ENCODE results near the gene PPP6C.
A peak's percentile ranks its signal among the peaks of the same experiment; 100 is the strongest.
"Not testable (repeated sequence)": the region's sequence is repeated elsewhere in the genome, so short reads cannot be mapped to it uniquely, and the experiment has no call there.

The PPP6C gene

DNA sequence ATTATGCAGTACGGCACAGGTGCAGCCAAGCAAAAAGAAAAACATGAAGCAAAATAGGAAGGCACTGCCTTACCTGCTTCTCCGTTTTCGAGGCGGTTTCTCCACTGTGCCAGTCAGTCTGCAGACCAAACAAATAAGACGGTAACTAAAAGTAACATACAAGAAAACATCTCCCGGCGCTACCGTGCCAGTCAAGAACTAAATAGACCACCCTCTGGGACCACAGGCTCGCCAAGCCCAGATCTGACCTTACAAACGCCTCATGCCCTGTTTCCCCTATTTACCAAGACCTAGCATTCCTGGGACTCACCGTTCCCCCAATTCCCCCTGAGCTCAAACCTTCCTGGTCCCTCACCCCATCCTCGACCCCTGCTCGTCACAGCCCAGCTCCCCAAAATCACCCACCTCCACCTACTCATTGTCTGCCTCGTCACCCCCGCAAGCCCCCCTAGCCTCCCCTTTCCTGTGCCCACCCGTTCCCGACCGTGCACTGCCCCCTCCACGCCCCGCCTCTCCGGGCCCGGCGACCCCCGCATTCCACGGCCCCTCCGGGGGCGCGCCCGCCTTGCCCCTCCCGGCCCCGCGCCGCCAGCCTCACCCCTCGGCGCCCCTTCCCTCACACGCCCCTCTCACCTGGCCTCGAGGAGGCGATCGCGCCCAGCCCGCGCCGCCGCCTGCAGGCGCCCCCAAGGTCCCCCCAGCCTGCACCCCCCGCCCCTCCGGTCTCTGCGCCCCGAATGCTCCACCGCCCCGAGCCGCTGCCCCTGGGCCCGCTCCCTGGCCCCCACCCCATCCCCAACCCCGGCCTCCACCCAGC is 46.8 kb downstream of the PPP6C start:
- DNase-seq (ENCODE audit: low read depth in 3 of 3) = no peak

DNA sequence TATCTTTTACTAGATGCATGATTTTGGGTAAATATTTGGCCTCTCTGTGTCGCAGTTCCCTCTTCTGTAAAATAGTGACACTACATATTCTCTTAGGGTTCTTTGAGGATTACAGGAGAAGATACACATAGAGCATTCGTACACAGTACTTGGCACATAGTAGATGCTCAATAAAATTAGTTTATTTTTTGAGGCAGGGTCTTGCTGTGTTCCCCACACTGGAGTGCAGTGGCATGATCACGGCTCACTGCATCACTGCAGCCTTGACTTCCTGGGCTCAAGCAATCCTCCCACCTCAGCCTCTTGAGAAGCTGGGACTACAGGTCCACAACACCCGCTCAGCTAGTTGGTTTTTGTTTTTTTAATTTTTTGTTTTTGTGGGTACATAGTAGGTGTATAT is 47.9 kb downstream of the PPP6C start:
- no peak for DNase-seq (ENCODE audit: low read depth in 3 of 3)

DNA sequence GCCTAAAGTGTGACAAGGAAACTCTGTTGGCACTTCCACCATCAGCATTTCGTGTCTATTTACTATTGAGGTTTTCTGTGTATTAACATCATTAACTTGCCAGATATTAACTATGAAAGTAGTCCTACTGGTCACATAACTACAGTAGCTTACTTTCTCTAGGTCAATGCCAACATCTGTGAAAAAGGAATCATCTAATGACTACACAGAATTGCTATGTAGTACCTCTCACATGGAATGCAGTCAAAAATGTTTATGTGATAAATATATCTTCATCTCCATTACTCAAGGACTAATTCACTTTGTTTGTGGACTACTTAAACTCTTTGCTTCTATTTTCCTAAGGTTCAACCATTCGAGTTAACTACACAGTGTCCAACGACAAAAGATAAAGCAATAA is 48.4 kb downstream of the PPP6C start:
- no peak for DNase-seq (ENCODE audit: low read depth in 3 of 3)

DNA sequence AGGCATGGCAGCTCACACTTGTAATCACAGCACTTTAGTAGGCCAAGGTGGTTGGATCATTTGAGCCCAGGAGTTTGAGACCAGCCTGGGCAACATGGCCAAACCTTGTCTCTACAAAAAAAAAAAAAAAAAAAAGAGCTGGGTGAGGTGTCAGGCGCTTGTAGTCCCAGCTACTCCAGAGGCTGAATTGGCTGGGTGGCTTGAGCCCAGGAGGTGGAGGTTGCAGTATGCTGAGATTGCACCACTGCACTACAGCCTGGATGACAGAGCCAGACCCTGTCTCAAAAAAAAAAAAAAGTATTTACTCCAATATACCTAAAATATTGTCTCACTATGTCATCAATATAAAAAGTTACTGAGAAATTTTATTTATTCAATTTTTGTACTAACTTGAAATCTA is 49.0 kb downstream of the PPP6C start:
- no peak for DNase-seq (ENCODE audit: low read depth in 3 of 3)

DNA sequence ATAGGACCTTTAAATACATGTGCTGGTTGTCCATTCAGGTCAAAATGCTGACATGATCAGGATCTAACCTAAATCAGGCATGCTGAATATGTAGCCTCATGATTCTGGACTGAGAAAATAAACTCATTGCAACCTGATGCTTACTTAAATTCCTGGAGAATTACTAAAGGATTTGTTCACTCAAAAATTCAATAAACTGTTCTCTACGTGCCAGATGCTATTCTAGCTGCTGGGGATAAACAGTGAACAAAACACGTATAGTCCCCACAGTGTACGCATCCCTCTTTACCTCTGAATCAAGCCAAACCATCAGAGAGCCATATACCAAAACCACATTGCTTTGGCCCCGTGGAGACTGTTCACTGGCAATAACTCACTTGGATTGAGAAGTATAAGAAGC is 52.4 kb downstream of the PPP6C start:
- no peak for DNase-seq (ENCODE audit: low read depth in 3 of 3)

DNA sequence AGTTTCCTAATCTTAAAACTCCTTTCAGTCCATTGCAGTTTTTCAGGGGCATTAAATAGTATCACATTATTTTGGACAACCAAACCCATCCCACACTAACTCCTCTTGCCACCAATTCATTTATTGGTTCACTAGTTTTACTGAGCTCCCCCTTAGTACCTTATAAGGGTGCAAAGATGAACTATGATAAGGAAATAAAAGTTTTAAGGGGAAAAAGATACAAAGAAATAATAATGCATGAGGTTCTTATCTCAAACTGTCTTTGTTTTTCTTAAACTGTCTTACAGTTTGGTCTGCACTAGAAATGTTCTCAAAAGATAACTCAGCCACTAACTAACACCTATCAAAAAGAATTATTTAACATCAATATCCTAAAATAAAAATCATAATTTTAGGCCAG is 54.6 kb downstream of the PPP6C start:
- no peak for DNase-seq (ENCODE audit: low read depth in 3 of 3)

DNA sequence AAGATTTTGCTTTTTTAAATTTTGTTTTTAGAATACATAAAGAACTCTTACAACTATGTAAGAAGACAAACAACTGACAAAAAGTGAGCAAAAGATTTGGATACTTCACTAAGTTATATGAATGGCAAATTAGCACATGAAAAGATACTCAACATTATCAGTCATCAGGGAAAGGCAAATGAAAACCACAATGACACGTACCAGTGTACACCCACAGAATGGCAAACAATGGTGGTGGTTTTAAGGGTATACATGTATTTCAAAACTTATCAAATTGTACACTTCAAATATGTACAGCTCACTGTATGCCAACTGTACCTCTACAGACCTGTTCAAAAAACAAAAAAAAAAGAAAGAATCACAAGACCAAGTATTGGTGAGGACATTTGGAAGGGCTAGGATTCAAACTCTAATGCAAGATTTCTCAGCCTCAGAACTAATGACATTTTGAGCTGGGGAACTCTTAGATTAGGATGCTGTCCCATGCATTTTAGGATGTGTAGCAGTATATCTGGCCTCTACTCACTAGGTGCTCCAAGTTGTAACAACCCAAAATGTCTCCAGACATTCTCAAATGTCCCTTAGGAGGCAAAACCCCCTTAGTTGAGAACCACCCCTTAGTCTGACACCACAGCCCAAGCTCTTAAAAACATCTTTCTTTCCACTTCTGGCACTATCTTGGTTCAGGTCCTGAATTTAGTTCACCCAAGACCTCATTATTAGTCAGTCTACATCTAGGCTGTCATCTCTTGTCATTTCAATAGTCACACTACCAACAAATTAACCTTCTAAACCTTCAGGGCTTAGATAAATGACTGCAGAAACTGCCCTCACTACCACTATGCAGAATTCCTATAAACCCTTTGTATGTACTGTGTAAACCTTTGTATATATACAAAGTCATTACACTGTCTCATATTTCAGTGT is 55.9 kb downstream of the PPP6C start:
- DNase-seq (ENCODE audit: low read depth in 3 of 3) = no peak

DNA sequence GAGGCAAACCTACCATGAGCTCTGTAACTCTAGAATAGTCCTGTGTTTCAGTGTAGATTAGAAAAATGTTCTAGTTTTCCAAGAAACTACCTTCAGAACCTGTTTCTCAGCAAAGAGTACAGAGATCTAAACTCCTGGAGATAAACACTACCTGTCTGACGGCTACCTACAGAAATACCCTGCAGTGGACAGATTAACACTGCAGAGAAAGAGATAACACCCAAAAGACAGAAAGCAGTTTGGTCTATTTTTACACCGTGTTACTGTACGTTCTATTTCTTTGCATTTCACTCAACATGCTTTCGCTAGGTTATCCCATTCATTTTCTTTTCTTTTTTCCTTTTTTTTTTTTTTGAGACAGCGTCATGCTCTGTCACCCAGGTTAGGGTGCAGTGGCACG is 57.8 kb downstream of the PPP6C start:
- no peak for DNase-seq (ENCODE audit: low read depth in 3 of 3)

DNA sequence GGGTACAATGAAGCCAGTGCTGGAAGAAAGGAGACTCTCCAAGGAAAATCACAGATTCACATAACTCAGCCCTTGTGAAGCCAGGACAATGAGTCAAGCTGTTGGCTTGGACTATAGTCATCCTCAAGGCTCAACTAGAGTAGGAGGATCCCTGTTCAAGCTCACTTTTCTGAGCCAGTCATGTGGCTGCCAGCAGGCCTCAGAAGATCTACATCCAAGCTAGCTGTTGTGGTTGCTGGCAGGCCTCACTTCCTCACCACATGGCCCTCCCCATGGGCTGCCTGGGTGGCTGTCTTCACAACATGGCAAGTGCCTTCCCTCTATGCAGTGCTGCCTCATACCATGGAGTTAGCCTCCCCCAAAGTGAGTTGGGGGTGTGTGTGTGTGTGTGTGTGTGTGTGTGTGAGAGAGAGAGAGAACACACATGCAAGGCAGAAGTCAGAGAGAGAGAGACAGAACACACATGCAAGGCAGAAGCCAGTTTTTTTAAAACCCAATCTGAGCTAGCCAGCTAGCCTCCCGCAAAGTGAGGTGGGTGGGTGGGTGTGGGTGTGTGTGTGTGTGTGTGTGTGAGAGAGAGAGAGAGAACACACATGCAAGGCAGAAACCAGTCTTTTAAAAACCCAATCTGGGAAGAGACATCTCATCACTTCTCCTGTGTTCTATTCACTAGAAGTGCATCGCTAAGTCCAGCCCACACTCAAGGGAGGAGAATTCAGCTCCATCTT is 63.4 kb downstream of the PPP6C start:
- peak; percentile 27 to 51 (median 49) for DNase-seq (ENCODE audit: low read depth in 3 of 3)

DNA sequence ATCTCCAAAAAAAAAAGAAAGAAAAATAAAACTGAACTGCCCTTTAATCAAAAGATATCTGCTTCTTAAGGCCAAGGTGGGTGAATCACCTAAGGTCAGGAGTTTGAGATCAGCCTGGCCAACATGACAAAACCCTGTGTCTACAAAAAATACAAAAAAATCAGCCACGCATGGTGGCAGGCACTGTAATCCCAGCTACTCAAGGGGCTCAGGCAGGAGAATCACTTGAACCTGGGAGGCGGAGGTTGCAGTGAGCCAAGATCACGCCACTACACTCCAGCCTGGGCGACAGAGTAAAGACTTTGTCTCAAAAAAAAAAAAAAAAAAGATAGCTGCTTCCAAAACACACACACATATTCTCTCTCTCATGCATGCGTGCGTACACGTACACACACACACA is 64.1 kb downstream of the PPP6C start:
- no peak for DNase-seq (ENCODE audit: low read depth in 3 of 3)

DNA sequence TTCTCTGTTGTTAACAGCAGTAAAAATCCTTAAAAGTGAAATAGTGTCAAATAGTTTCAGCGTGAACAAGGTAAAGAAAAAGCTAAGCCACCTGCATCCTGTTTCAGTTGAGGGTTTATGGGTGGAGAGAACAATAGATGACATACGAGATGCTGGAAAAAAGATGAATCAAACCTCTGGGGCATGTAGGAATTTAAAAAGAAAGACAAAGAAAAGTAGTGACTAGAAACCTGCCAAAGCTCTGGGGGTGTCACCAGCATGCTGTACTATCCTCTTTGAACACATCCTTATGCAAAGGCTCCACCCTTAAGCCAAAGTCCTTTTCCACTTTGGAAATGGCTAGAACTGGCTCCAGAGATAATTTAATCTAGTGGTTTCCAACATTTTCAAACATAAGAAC is 68.5 kb downstream of the PPP6C start:
- no peak for DNase-seq (ENCODE audit: low read depth in 3 of 3)

DNA sequence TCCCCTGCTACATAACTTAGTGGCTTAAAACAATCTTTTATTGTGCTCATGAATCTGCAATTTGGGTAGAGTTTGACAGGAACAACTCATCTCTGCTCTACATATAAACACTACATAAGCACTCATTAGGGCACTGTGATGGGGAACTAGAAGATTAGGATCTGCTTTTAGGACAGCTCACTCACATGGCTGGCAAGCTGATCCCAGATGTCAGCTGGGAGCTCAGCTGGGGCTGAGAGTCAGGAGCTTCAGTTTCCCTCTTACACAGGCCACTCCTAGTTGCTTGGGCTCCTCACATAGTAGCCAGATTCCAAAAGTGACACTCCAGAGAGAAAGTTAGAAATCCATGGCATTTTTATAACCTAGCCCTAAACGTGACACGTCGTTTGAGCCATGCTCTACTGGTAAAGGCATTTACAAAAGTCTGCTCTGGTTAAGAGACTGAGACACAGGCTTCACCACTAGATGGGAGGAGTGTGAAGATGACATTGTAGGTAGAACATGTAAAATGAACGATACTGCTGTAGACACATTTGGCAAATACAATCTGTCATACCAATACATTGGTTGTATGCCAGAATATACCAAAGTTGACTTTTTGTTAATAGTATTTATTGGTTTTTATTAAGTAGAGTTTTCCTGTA is 69.8 kb downstream of the PPP6C start:
- no peak for DNase-seq (ENCODE audit: low read depth in 3 of 3)

DNA sequence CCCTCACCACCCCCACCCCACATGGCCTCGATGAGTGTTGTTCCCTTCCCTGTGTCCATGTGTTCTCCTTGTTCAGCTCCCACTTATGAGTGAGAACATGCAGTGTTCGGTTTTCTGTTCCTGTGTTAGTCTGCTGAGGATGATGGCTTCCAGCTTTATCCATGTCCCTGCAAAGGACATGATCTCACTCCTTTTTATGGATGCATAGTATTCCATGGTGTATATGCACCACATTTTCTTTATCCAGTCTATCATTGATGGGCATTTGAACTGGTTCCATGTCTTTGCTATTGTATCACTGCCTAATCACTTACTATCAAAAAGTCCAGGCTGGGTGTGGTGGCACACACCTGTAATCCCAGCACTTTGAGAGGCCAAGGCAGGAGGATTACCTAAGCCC is 70.9 kb downstream of the PPP6C start:
- DNase-seq (ENCODE audit: low read depth in 3 of 3) = not testable (repeated sequence)

DNA sequence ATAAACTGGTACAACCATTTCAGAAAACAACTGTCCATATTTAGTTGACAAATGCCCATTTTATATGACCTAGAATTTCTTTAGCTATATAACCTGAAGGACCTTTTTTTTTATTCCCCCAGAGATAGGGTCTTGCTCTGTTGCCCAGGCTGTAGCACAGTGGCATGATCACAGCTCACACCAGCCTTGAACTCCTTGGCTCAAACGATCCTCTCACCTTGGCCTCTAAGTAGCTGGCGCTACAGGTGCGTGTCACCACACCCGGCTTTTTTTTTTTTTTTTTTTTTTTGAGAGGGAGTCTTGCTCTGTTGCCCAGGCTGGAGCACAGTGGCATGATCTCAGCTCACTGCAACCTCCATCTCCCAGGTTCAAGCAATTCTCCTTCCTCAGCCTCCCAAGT is 75.1 kb downstream of the PPP6C start:
- not testable (repeated sequence) for DNase-seq (ENCODE audit: low read depth in 3 of 3)

DNA sequence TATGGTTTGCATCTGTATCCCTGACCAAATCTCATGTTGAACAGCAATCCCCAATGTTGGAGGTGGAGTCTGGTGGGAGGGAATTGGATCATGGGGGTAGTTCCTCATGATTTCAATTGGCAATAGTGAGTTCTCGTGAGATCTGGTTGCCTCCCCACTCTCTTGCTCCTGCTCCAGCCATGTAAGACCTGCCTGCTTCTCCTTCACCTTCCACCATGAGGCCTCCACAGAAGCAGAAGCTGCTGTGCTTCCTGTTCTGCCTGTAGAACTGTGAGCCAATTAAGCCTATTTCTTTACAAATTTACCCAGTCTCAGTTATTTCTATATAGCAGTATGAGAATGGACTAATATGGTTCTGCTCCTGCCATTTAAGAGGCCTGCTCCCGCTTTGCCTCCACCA is 79.1 kb downstream of the PPP6C start:
- no peak for DNase-seq (ENCODE audit: low read depth in 3 of 3)

DNA sequence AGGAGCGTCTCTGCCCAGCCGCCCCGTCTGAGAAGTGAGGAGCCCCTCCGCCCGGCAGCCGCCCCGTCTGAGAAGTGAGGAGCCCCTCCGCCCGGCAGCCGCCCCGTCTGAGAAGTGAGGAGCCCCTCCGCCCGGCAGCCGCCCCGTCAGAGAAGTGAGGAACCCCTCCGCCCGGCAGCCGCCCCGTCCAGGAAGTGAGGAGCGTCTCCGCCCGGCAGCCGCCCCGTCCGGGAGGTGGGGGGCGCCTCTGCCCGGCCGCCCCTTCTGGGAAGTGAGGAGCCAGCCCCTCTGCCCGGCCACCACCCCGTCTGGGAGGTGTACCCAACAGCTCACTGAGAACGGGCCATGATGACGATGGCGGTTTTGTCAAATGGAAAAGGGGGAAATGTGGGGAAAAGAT is 81.1 kb downstream of the PPP6C start:
- not testable (repeated sequence) for DNase-seq (ENCODE audit: low read depth in 3 of 3)

DNA sequence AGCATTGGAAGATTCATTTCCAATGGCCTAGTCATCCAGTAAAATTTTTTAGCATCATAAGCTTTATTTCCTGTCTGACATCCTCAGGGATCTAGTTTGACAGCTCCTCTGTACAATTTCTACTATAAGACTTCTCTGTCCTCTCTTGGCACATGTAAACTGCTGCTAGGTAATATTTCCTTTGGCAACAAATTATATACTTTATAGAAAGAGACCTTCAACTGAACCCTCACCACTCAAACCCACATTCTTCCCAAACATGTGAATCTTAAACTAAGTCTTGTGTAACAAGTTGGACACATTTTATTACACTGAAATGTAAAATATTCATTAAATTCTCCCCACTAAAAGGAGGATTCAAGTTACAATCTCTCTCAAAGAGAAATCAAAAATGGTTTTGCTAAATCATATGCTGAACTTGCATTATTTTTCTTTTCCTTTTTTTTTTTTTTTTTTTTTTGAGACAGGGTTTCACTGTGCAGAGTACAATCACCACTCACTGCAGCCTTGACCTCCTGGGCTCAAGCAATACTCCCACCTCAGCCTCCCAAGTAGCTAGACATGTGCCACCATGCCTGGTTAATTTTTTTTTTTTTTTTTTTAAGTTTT is 83.2 kb downstream of the PPP6C start:
- no peak for DNase-seq (ENCODE audit: low read depth in 3 of 3)

DNA sequence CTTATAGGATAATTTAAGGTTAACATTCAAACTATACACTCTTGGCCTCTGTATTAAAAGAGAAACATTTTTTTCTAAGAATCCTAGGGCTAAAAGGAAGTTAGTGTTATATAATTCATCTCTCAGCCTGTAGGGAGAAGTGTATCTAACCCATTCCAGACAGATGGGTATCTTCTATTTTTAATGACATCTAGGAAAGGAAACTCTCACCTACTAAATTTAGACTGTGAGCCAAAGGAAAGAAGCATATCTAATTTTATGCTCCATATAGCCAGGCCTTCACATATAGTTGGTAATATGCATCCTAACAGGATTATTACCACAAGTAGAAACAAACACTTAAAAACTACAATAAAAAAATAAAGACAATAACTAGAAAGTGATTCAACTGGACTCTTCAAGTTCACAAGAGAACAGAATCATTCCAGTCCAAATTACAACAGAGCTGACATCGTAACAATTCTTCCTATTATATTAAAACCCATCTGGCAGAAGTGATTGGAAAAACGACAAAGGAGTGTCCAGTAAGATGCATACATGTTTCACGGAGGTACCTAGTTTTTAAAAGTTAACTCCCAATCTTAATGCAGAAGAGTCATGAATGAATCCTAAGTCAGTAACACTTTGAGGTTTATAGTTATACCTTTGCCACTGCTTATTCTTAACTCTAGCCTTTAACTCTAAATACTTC is 85.7 kb downstream of the PPP6C start:
- no peak for DNase-seq (ENCODE audit: low read depth in 3 of 3)

DNA sequence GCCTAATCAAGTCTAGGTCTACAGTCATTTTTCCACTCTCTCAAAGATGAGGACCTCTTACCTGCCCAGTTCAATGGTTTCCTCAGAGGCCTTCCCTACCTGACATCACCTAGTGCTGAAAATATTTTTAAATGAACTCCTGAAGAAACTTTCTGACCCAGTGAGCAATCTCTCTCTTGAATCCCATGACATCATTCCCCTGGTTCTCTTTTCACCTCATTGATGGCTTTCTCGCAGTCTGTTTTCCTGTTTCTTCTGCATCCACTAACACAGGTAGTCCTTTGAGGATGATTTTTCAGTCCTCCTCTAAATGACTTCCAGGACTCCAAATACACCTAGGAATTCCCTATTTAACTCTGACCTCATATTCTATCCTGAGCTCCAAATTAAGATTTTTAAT is 86.6 kb downstream of the PPP6C start:
- DNase-seq (ENCODE audit: low read depth in 3 of 3) = no peak

DNA sequence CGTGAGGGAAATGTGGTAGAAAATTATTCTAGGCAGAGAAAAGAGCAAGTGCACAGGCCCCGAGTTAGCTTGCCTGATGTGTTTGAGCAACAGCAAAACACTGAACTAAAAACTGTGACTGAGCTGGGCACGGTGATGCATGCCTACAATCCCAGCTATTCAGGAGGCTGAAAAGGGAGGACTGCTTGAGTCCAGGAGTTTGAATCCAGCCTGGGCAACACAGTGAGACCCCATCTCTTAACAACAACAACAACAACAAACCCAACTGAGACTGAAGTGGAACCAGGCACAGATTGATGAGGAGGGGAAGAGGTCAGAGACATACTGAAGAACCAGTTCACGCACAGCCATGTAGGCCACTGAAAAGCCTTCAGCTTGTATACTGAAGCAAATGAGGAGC is 88.8 kb downstream of the PPP6C start:
- DNase-seq (ENCODE audit: low read depth in 3 of 3) = no peak

DNA sequence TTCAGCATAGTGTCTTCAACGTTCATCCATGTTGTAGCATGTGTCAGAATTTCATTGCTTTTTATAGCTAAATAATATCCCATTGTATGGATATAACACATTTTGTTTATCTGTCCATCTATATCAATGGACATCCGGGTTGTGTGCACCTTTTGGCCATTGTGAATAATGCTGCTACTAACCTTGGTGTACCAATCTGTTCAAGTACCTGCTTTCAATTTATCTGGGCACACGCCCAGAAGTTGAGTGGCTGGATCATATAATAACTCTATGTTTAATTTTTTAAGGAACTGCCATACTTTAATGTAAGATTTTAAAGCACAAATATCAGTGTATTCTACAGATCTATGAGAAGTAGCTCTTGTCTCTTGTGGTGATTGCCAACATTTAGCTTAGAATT is 89.8 kb downstream of the PPP6C start:
- no peak for DNase-seq (ENCODE audit: low read depth in 3 of 3)

All from stimulated activated CD4-positive, alpha-beta T cell treated with anti-CD3 and anti-CD28 coated beads, TNF-alpha, amount 100 ng/mL, for 4 hours (primary cell).